NCI-H2029 (cell line): ENCODE results near the gene DIRAS1.
"Not testable (repeated sequence)": the region's sequence is repeated elsewhere in the genome, so short reads cannot be mapped to it uniquely, and the experiment has no call there.

Source experiments
- DNase-seq: peaks from one replicate; lab custom pipeline; 2025; lab: John Stamatoyannopoulos, UW

DIRAS1 gene

DNA sequence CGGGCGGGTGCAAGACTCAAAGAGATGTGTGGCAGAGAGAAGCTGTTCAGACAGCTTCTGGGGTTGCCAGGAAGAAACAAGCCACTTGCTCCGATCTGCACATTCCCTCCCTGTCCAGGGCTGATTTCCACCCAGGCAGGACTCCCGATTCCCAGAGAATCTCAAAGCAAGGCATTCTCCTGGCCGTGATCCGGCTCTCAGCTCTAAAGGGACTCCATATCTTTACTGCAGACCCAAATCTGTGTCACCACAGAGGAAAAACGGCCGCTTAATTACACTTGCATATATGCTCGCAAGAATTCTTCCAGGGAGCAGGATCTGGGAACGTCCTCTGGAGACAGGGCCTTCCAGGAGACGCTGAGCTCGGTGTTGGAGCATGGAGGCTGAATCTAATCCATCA, 44.3 kb downstream of the DIRAS1 start:
- DNase-seq: no peak

DNA sequence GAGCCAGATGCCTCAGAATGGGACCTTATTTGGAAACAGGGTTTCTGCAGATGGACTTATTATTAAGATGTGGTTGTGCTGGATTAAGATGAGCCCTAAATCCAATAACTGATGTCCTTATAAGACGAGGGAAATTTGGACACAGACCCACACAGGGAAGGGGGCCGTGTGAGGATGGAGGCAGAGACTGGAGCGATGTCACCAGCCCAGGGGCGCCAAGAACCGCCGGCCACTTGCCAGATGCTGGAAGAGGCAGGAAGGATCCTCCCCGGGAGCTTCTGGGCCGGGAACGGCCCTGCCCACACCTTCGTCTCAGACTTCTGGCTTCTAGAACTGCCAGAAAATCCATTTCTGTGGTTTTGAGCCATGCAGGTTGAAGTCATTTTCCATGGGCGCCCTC, 45.3 kb downstream of the DIRAS1 start:
- no peak for DNase-seq

DNA sequence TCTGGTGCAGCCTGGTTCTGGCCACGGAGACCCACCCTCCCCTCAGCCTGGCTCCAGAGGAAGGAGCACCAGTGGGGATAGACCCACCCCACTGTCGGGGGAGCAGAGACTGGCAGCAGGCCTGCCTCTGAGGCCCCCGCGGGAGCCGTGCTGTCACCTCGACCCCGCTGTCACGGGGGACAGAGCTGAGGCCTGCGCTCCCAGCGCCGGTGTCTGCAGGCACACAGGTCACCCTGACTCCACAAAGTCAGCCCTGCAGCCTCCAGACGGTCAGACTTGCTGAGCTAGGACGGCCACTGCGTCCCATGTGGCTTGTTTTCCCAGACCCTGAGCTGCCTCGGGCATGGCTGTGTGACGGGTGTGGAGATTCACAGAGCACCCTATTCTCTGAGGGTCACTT, 51.0 kb downstream of the DIRAS1 start:
- DNase-seq: no peak

DNA sequence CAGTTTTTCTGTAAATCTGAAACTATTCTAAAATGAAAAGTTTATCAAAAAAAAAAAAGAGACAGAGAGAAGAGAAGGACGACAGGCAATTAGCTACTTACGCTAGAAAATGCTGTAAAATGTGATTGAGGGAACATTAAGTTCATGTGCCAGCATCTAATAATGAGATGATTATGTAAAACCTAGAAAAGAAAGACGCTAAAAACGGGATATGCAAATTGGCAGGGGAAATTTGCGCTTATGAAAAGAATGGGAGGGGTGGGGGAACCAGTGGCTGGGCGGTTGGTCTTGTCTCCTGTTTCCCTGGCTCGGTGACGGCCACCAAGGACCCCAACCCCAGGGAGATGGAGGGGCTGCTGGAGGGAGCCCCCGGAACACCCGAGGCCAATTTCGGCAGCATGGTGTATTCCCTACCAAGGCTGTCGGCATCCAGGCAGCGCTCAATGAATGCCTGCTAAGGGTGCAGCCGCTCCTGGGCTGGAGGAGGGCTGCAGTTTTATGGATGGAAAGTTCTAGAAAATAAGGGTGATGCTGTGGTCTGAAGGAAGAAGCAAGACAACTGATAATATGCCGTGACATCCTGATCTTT, 52.9 kb downstream of the DIRAS1 start:
- DNase-seq: no peak

DNA sequence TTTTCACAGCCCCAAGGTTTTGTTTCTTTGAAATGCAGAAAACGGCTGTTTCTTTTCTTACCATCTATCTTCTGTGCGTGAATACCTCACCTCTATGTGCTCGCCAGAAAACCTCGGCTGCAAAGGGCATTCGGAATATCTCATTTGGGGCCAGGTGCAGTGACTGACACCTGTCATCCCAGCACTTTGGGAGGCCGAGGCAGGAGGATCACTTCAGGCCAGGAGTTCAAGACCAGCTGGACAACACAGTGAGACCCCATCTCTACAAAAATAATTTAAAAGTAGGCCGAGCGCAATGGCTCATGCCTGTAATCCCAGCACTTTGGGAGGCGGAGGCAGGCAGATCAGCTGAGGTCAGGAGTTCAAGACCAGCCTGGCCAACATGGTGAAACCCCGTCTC, 53.8 kb downstream of the DIRAS1 start:
- not testable (repeated sequence) for DNase-seq

- DNase-seq: no peak
Observed at GRCh38 chr19:2666344-2666994, 54.7 kb downstream of the DIRAS1 start.

DNA sequence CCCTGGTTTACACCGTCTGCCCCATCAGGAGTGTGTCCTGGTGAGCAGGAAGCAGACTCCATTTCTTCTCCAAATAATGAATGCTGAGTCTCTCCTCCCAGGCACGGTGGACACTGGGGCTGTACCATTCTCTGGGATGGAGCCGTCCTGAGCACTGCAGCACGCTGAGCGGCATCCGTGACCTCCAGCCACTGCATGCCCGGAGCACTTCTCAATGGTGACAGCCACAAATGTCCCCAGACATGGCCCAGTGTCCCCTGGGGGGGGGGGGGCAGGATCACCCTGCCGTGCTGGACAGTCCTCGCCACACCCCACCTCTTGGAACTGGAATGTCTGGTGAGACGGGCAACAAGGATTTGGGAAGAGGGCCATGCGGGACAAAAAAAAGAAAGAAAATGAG, 56.1 kb downstream of the DIRAS1 start:
- DNase-seq: no peak
